ENCODE results near the gene CLEC14A. TPM values are rescaled to one million over a fixed set of nuclear protein-coding genes. Genes with fewer than 3 reads are reported as not detected.

CLEC14A gene
- total and polyA plus RNA-seq, 2 donors (not counting 1 experiment from before 2014, with no cell fraction given) = not detected

DNA sequence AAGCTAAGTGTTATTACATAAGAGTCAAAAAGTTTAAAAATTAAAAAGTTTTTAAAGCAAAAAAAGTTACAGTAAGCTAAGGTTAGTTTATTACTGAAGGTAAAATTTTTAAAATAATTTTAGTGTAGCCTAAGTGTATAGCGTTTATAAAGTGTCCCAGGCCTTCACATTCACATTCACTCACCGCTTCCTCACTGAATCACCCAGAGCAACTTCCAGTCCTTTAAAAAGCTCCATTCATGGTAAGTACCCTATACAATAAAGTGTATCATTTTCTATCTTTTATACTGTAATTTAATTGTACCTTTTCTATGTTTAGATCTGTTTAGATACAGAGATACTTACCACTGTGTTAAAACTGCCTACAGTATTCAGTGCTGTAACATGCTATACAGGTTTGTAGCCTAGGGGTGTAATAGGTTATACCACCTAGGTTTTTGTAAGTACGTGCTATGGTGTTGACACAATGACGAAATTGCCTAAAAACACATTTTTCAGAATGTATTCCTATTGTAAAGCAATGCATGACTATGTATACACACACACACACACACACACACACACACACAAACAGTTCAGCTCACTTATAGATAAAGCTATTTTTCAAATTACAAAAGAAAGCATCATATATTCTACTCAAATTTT lies 3.7 kb downstream of the CLEC14A start:
- H3K9ac ChIP-seq (ENCODE audit: low read length) = no peak overlapping the region
- peaks cover 15% of the 10 kb centered on the region for H3K27me3 Mint-ChIP-seq
- no peak overlapping the region for H3K4me2 ChIP-seq (replicated peaks; ENCODE audit: low read depth, low read length, poor library complexity, severe bottlenecking)
- CTCF ChIA-PET = no interaction called here
- no peak overlapping the region for H3K27ac Mint-ChIP-seq
- peaks cover 0 to 18% (median 8%) of the 10 kb centered on the region in 4 experiments for H3K27me3 ChIP-seq (replicated peaks in 1 of 4; ENCODE audit: control extremely low read depth in 1 of 4, control insufficient read depth in 3 of 4, insufficient read depth in 4 of 4, low read length in 3 of 4)
- peaks cover 7% of the 10 kb centered on the region for H3K4me1 Mint-ChIP-seq
- H3K79me2 ChIP-seq (ENCODE audit: control insufficient read depth, insufficient read depth, low read length) = no peaks in the 10 kb centered on the region
- ATAC-seq (ENCODE audit: low read depth) (no peak), DNase-seq (no peak)
- POLR2A ChIA-PET = no interaction called here
- peaks cover 0 to 3% of the 10 kb centered on the region in 2 donors for H3K4me1 ChIP-seq (ENCODE audit: control insufficient read depth in 2 of 2, insufficient read depth in 2 of 2, low read length in 2 of 2)
- intact Hi-C loops (cut with micrococcal nuclease) = no loop called here
- no peak overlapping the region for H3K4me3 ChIP-seq (ENCODE audit: control extremely low read depth in 1 of 5, extremely low read depth in 1 of 5, insufficient read depth in 1 of 5, low read depth in 2 of 5, low read length in 4 of 5)
- H4K20me1 ChIP-seq (ENCODE audit: control insufficient read depth, insufficient read depth, low read length, poor library complexity, severe bottlenecking) = no peaks in the 10 kb centered on the region
- H3K36me3 ChIP-seq (replicated peaks in 1 of 2; ENCODE audit: control extremely low read depth in 1 of 2, control insufficient read depth in 1 of 2, extremely low read depth in 1 of 2, insufficient read depth in 2 of 2, low read length in 1 of 2) = no peaks in the 10 kb centered on the region
- H3K27ac ChIP-seq (ENCODE audit: low read length in 2 of 2) = no peak overlapping the region
- no peak for TF ChIP-seq EZH2 (IDR thresholded peaks at IDR 0.05; ENCODE audit: borderline replicate concordance, insufficient read depth, low read depth, low read length, poor library complexity, severe bottlenecking)
- TF ChIP-seq, protein P1, sequence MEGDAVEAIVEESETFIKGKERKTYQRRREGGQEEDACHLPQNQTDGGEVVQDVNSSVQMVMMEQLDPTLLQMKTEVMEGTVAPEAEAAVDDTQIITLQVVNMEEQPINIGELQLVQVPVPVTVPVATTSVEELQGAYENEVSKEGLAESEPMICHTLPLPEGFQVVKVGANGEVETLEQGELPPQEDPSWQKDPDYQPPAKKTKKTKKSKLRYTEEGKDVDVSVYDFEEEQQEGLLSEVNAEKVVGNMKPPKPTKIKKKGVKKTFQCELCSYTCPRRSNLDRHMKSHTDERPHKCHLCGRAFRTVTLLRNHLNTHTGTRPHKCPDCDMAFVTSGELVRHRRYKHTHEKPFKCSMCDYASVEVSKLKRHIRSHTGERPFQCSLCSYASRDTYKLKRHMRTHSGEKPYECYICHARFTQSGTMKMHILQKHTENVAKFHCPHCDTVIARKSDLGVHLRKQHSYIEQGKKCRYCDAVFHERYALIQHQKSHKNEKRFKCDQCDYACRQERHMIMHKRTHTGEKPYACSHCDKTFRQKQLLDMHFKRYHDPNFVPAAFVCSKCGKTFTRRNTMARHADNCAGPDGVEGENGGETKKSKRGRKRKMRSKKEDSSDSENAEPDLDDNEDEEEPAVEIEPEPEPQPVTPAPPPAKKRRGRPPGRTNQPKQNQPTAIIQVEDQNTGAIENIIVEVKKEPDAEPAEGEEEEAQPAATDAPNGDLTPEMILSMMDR (IDR thresholded peaks at IDR 0.05) = no peak
- H3K9me3 Mint-ChIP-seq (ENCODE audit: insufficient read depth) = no peaks in the 10 kb centered on the region
- no CpG with 5 or more reads among the region's 4 CpGs for WGBS (ENCODE audit: insufficient coverage)
- no peak overlapping the region for H2AFZ ChIP-seq (ENCODE audit: insufficient read depth, low read depth, low read length, poor library complexity, severe bottlenecking)
- no peak overlapping the region for H3K4me3 Mint-ChIP-seq
- peaks cover 0 to 3% (median 0%) of the 10 kb centered on the region in 3 donors for H3K9me3 ChIP-seq (ENCODE audit: control extremely low read depth in 1 of 3, control insufficient read depth in 2 of 3, insufficient read depth in 1 of 3, low read length in 2 of 3)

- TF ChIP-seq, protein P1 (IDR thresholded peaks at IDR 0.05) = no peak
- no peak for TF ChIP-seq EZH2 (IDR thresholded peaks at IDR 0.05; ENCODE audit: borderline replicate concordance, insufficient read depth, low read depth, low read length, poor library complexity, severe bottlenecking)
- H3K4me3 Mint-ChIP-seq = no peak overlapping the region
- Histone ChIP-seq H3K9me3 (ENCODE audit: control extremely low read depth in 1 of 3, control insufficient read depth in 2 of 3, insufficient read depth in 1 of 3, low read length in 2 of 3) (peaks cover 0 to 3% (median 0%) of the 10 kb centered on the region in 3 donors), H3K4me2 (replicated peaks; ENCODE audit: low read depth, low read length, poor library complexity, severe bottlenecking) (no peak overlapping the region), H3K27ac (ENCODE audit: low read length in 2 of 2) (no peak overlapping the region), H3K4me3 (ENCODE audit: control extremely low read depth in 1 of 5, extremely low read depth in 1 of 5, insufficient read depth in 1 of 5, low read depth in 2 of 5, low read length in 4 of 5) (no peak overlapping the region), H3K27me3 (replicated peaks in 1 of 4; ENCODE audit: control extremely low read depth in 1 of 4, control insufficient read depth in 3 of 4, insufficient read depth in 4 of 4, low read length in 3 of 4) (peaks cover 0 to 9% (median 6%) of the 10 kb centered on the region in 4 experiments), H3K36me3 (replicated peaks in 1 of 2; ENCODE audit: control extremely low read depth in 1 of 2, control insufficient read depth in 1 of 2, extremely low read depth in 1 of 2, insufficient read depth in 2 of 2, low read length in 1 of 2) (no peaks in the 10 kb centered on the region), H3K79me2 (ENCODE audit: control insufficient read depth, insufficient read depth, low read length) (no peaks in the 10 kb centered on the region), H3K4me1 (ENCODE audit: control insufficient read depth in 2 of 2, insufficient read depth in 2 of 2, low read length in 2 of 2) (peaks cover 0 to 2% of the 10 kb centered on the region in 2 donors), H3K9ac (ENCODE audit: low read length) (no peak overlapping the region), H4K20me1 (ENCODE audit: control insufficient read depth, insufficient read depth, low read length, poor library complexity, severe bottlenecking) (no peaks in the 10 kb centered on the region), H2AFZ (ENCODE audit: insufficient read depth, low read depth, low read length, poor library complexity, severe bottlenecking) (no peak overlapping the region)
- intact Hi-C loops (cut with micrococcal nuclease) = no loop called here
- CTCF ChIA-PET = no interaction called here
- peaks cover 2% of the 10 kb centered on the region for H3K4me1 Mint-ChIP-seq
- H3K9me3 Mint-ChIP-seq (ENCODE audit: insufficient read depth) = no peaks in the 10 kb centered on the region
- ATAC-seq (ENCODE audit: low read depth) (no peak), DNase-seq (no peak)
- POLR2A ChIA-PET = no interaction called here
- peaks cover 7% of the 10 kb centered on the region for H3K27me3 Mint-ChIP-seq
- no peak overlapping the region for H3K27ac Mint-ChIP-seq
These were observed 5.6 kb downstream of the CLEC14A start for GRCh38 chr14:38250331-38250730.
